Measurements from ENCODE around the gene TUBB6. TPM values are rescaled to one million over a fixed set of nuclear protein-coding genes. Genes with fewer than 3 reads are reported as not detected.
A peak's percentile ranks its signal among the peaks of the same experiment; 100 is the strongest.

Gene TUBB6
- total RNA-seq, 1 experiment from 2014 or later, result 125 TPM

GRCh38 chr18:12326711-12327460 is 18.8 kb downstream of the TUBB6 start:
- ChIA-PET POLR2A (no interaction called here), CTCF (interaction anchor here (1.4 kb wide), 1 partner anchor 13 kb away, joined by 3 read pairs; no protein-coding TSS in a partner anchor)
- DNase-seq (ENCODE audit: low read depth, low spot score) (no peak), ATAC-seq (peak; percentile 8)
- intact Hi-C loops (cut with micrococcal nuclease; ENCODE audit: unreplicated experiment) (no loop called here), in situ Hi-C loops (cut with HindIII; ENCODE audit: low pct_unique_long_range_greater_than_20kb, low sequenced_read_pairs) (no loop called here)
- Histone ChIP-seq H3K9me3 (ENCODE audit: control insufficient read depth, insufficient read depth, low read depth, low read length) (no peaks in the 10 kb centered on the region), H3K4me1 (ENCODE audit: control insufficient read depth, insufficient read depth, low read length) (no peaks in the 10 kb centered on the region), H3K27ac (ENCODE audit: low read length) (no peak overlapping the region), H3K36me3 (ENCODE audit: control insufficient read depth, insufficient read depth, low read length) (peaks cover 15% of the 10 kb centered on the region), H3K4me3 (ENCODE audit: low read depth in 2 of 2, low read length in 2 of 2) (no peak overlapping the region), H3K27me3 (ENCODE audit: control insufficient read depth, insufficient read depth, low read length) (no peaks in the 10 kb centered on the region)
- BruUV-seq (replicated peaks), result no TSS peak
- TF ChIP-seq POLR2AphosphoS5 (IDR thresholded peaks at IDR 0.05; ENCODE audit: low read depth, low read length), result 0 out of 2 replicates have a peak, but pooled peaks have one; percentile 8
- TF ChIP-seq SIN3A (IDR thresholded peaks at IDR 0.05; ENCODE audit: borderline replicate concordance, insufficient read depth, low read depth, low read length), result no peak

GRCh38 chr18:12327510-12328178 is 19.6 kb downstream of the TUBB6 start:
- Histone ChIP-seq H3K4me1 (ENCODE audit: control insufficient read depth, insufficient read depth, low read length) (no peaks in the 10 kb centered on the region), H3K4me3 (ENCODE audit: low read depth in 2 of 2, low read length in 2 of 2) (no peak overlapping the region), H3K27me3 (ENCODE audit: control insufficient read depth, insufficient read depth, low read length) (no peaks in the 10 kb centered on the region), H3K36me3 (ENCODE audit: control insufficient read depth, insufficient read depth, low read length) (peaks cover 15% of the 10 kb centered on the region), H3K9me3 (ENCODE audit: control insufficient read depth, insufficient read depth, low read depth, low read length) (no peaks in the 10 kb centered on the region), H3K27ac (ENCODE audit: low read length) (no peak overlapping the region)
- in situ Hi-C loops (cut with HindIII; ENCODE audit: low pct_unique_long_range_greater_than_20kb, low sequenced_read_pairs) (no loop called here), intact Hi-C loops (cut with micrococcal nuclease; ENCODE audit: unreplicated experiment) (no loop called here)
- ChIA-PET CTCF (interaction anchor here (1.0 to 1.4 kb wide), 3 partner anchors 14 to 335 kb away, joined by 3 read pairs; no protein-coding TSS in a partner anchor), POLR2A (no interaction called here)
- ATAC-seq, result peak; percentile 90
- peak; percentile 38 for DNase-seq (ENCODE audit: low read depth, low spot score)
- TF ChIP-seq CTCF (IDR thresholded peaks at IDR 0.05) (peak; percentile 96), POLR2AphosphoS5 (IDR thresholded peaks at IDR 0.05; ENCODE audit: low read depth, low read length) (0 out of 2 replicates have a peak, but pooled peaks have one; percentile 22), SIN3A (IDR thresholded peaks at IDR 0.05; ENCODE audit: borderline replicate concordance, insufficient read depth, low read depth, low read length) (no peak)
- no TSS peak for BruUV-seq (replicated peaks)

DNA sequence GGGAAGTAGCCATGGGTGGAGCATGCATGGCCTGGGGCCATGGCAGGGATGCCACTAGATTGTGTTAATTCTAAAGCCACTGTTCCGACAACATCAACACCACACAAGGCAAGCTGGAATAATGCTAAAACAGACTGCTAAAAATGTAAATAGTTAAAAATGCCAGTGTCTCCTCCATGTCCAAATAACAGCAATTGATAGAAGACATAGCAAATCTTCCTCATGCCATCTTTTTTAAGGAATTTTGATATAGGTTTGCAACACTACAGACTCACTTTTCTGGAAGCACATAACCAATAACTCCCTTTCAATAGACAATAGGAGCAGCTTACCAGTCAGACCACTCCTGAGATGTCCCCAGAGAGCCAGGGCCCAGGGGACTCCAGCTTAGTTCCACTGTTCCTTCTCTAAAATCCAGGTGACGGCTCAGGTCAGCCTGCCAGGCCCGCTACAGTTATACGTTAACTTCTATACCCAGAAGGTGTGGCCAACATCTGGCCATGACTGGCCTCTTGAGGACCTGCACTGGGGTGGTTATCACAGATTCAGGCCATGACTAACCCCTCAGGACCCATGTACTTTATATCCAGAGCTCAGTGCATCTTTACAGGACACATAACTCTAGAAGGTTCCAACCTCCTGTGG is 20.3 kb downstream of the TUBB6 start:
- H3K27me3 ChIP-seq (ENCODE audit: control insufficient read depth, insufficient read depth, low read length), result no peaks in the 10 kb centered on the region
- no TSS peak for BruUV-seq (replicated peaks)
- no peak overlapping the region for H3K27ac ChIP-seq (ENCODE audit: low read length)
- ATAC-seq, result 0 out of 2 replicates have a peak, but pooled peaks have one; percentile 9
- ChIA-PET CTCF (interaction anchor here (1.0 kb wide), 2 partner anchors 40 to 334 kb away, joined by 3 read pairs; no protein-coding TSS in a partner anchor), POLR2A (no interaction called here)
- intact Hi-C loops (cut with micrococcal nuclease; ENCODE audit: unreplicated experiment) (no loop called here), in situ Hi-C loops (cut with HindIII; ENCODE audit: low pct_unique_long_range_greater_than_20kb, low sequenced_read_pairs) (no loop called here)
- DNase-seq (ENCODE audit: low read depth, low spot score), result no peak
- peaks cover 9% of the 10 kb centered on the region for H3K36me3 ChIP-seq (ENCODE audit: control insufficient read depth, insufficient read depth, low read length)
- no peaks in the 10 kb centered on the region for H3K9me3 ChIP-seq (ENCODE audit: control insufficient read depth, insufficient read depth, low read depth, low read length)
- no peak overlapping the region for H3K4me3 ChIP-seq (ENCODE audit: low read depth in 2 of 2, low read length in 2 of 2)
- peak; percentile 53; the same call in 1 of the 2 replicates for TF ChIP-seq CTCF (IDR thresholded peaks at IDR 0.05)
- TF ChIP-seq POLR2AphosphoS5 (IDR thresholded peaks at IDR 0.05; ENCODE audit: low read depth, low read length), result no peak
- H3K4me1 ChIP-seq (ENCODE audit: control insufficient read depth, insufficient read depth, low read length), result no peaks in the 10 kb centered on the region

Data from Panc1 (cell line).